ENCODE measurements around the gene BEAN1. TPM values are rescaled to one million over a fixed set of nuclear protein-coding genes. Genes with fewer than 3 reads are reported as not detected.

The BEAN1 gene
- total RNA-seq, 4 donors from 2014 or later = 0.47 to 1.0 (median 0.54) TPM; not detected in 1

DNA sequence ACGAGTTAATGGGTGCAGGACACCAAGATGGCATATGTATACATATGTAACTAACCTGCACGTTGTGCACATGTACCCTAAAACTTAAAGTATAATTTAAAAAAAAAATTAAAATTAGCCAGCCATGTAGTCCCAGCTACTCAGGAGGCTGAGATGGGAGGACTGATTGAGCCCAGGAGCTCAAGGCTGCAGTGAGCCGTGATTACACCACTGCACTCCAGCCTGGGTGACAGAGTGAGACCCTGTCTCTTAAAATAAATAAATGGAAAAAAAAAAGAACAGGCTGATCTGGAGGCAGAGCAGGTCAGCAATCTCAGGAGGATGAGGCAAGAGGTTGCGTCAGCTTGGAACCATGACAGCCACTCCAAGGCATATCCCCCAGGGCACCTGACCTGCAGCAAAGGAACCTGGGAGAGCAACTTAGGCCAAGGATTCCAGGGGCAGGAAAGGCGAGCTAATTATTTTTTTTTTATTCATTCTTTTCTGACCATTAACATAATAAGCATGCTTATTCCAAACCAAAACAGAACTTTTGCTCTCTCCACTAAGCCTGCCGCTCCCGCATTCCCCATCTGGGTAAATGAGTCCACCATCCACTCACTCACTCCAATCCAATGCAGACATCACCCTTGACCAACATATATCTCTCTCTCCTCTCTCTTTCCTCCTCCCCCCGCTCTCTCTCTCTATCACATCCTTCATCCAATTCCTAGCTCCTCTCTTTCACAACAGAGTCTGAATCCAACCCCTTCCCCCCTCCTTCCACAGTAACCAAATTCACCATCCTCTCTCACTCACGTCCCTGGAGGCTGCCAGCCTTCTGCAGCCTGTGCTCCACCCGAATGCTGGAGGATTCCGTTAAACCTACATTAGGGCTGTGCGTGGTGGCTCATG, 75.2 kb downstream of the BEAN1 start:
- H3K27me3 ChIP-seq = no peaks in the 10 kb centered on the region
- 71 to 72% methylated on average over 11 of the region's 12 CpGs for WGBS, 2 donors (ENCODE audit: low coverage in 1 of 2)
- no peak overlapping the region for H3K4me3 ChIP-seq
- TF ChIP-seq EP300 (IDR thresholded peaks at IDR 0.05) = no peak
- peak; percentile 79 for TF ChIP-seq POLR2AphosphoS5 (IDR thresholded peaks at IDR 0.05)
- peak overlapping the region; percentile 29 to 68 (median 48) for H3K27ac ChIP-seq
- peaks cover 0 to 8% of the 10 kb centered on the region in 2 donors for H3K36me3 ChIP-seq
- H3K9me3 ChIP-seq = no peaks in the 10 kb centered on the region
- H3K4me1 ChIP-seq = peaks cover 5 to 27% (median 16%) of the 10 kb centered on the region in 3 donors
- peak; percentile 95 for ATAC-seq

DNA sequence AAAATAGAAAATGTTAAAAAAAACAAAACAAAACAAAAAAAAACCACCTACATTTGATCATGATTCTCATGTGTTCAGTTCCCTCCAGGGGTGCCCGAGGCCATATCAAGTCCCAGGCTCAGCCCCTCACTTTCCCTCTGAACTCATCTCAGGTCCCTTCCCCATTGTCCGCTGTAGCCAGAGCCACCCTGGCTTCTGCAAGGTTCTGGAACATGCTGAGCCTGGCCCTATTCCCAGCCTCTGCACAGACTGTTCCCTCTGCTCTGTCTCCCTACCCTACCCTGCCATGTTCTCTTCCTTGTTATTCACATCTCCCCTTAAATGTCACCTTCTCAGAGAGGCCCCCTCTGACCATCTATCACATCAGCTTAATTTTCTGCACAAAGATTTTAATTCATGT, 75.9 kb downstream of the BEAN1 start:
- peaks cover 0 to 11% of the 10 kb centered on the region in 2 donors for H3K36me3 ChIP-seq
- TF ChIP-seq EP300 (IDR thresholded peaks at IDR 0.05) = no peak
- TF ChIP-seq, protein P1, sequence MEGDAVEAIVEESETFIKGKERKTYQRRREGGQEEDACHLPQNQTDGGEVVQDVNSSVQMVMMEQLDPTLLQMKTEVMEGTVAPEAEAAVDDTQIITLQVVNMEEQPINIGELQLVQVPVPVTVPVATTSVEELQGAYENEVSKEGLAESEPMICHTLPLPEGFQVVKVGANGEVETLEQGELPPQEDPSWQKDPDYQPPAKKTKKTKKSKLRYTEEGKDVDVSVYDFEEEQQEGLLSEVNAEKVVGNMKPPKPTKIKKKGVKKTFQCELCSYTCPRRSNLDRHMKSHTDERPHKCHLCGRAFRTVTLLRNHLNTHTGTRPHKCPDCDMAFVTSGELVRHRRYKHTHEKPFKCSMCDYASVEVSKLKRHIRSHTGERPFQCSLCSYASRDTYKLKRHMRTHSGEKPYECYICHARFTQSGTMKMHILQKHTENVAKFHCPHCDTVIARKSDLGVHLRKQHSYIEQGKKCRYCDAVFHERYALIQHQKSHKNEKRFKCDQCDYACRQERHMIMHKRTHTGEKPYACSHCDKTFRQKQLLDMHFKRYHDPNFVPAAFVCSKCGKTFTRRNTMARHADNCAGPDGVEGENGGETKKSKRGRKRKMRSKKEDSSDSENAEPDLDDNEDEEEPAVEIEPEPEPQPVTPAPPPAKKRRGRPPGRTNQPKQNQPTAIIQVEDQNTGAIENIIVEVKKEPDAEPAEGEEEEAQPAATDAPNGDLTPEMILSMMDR (IDR thresholded peaks at IDR 0.05) = no peak
- no peak for TF ChIP-seq POLR2AphosphoS5 (IDR thresholded peaks at IDR 0.05)
- TF ChIP-seq POLR2A (IDR thresholded peaks at IDR 0.05) = no peak
- peak overlapping the region in 3 of 4 donors; percentile 10 to 68 (median 66) for H3K27ac ChIP-seq
- H3K4me3 ChIP-seq = no peak overlapping the region
- no peaks in the 10 kb centered on the region for H3K9me3 ChIP-seq
- 67 to 74% methylated on average over 2 of the region's 2 CpGs for WGBS, 2 donors (ENCODE audit: low coverage in 1 of 2)
- H3K4me1 ChIP-seq = peaks cover 5 to 32% (median 16%) of the 10 kb centered on the region in 3 donors
- no peaks in the 10 kb centered on the region for H3K27me3 ChIP-seq
- no peak for ATAC-seq

DNA sequence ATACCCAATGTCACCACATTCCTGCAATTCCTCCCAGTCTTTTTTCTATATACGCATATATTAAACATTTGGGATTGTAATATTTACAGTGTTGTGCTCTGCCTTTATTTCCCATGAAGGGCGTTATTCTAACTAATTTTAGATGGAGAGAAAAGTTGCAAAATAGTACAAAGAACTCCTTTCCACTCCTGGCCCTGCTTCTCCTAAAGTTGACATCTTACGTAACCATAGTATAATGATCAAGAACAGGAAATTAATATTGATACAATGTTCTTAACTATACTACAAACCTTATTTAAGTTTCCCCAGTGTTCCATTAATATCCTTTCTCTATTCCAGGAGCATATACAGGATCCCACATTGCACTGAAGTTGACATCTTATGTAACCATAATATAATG, 76.5 kb downstream of the BEAN1 start:
- TF ChIP-seq POLR2AphosphoS5 (IDR thresholded peaks at IDR 0.05) = no peak
- TF ChIP-seq, protein P1 (IDR thresholded peaks at IDR 0.05) = no peak
- TF ChIP-seq POLR2A (IDR thresholded peaks at IDR 0.05) = no peak
- TF ChIP-seq EP300 (IDR thresholded peaks at IDR 0.05) = no peak
- Histone ChIP-seq H3K4me1 (peaks cover 5 to 38% (median 16%) of the 10 kb centered on the region in 3 donors), H3K4me3 (no peak overlapping the region), H3K27me3 (no peaks in the 10 kb centered on the region), H3K36me3 (peaks cover 0 to 16% of the 10 kb centered on the region in 2 donors), H3K9me3 (no peaks in the 10 kb centered on the region), H3K27ac (peak overlapping the region in 1 of 4 donors; percentile 68)
- ATAC-seq = no peak
- WGBS, 2 donors (ENCODE audit: low coverage in 1 of 2) = 83 to 93% methylated on average over 3 of the region's 3 CpGs

DNA sequence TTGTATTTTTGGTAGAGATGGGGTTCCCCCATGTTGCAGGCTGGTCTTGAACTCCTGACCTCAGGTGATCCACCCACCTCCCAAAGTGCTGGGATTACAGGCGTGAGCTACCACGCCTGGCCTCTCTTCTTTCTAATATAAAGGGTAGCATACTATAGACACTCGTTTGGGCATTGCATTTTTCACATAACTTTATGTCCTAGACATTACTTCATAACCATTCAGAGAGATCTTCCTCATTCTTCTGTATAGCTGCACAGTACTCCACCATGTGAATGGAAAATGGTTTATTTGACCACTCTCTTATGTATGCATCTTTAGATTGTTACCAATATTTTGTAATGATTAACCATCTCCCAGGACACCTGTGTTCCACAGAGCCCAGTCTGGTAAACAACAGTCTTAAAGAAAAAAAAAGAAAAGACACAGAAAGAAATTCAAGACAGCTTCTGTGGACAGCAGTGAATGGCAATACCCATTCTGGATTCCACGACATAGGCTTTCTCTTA, 80.7 kb downstream of the BEAN1 start:
- TF ChIP-seq, protein P1 (IDR thresholded peaks at IDR 0.05) = no peak
- no peak for TF ChIP-seq POLR2A (IDR thresholded peaks at IDR 0.05)
- no peak for TF ChIP-seq POLR2AphosphoS5 (IDR thresholded peaks at IDR 0.05)
- TF ChIP-seq EP300 (IDR thresholded peaks at IDR 0.05) = no peak
- H3K27me3 ChIP-seq = no peaks in the 10 kb centered on the region
- peaks cover 4 to 65% (median 35%) of the 10 kb centered on the region in 3 donors for H3K4me1 ChIP-seq
- 76% methylated on average over 4 of the region's 4 CpGs for WGBS, 2 donors (ENCODE audit: low coverage in 1 of 2)
- H3K9me3 ChIP-seq = no peaks in the 10 kb centered on the region
- peak overlapping the region in 2 of 4 donors; percentile 8 to 12 for H3K27ac ChIP-seq
- no peak for ATAC-seq
- peaks cover 0 to 49% of the 10 kb centered on the region in 2 donors for H3K36me3 ChIP-seq
- H3K4me3 ChIP-seq = no peak overlapping the region

DNA sequence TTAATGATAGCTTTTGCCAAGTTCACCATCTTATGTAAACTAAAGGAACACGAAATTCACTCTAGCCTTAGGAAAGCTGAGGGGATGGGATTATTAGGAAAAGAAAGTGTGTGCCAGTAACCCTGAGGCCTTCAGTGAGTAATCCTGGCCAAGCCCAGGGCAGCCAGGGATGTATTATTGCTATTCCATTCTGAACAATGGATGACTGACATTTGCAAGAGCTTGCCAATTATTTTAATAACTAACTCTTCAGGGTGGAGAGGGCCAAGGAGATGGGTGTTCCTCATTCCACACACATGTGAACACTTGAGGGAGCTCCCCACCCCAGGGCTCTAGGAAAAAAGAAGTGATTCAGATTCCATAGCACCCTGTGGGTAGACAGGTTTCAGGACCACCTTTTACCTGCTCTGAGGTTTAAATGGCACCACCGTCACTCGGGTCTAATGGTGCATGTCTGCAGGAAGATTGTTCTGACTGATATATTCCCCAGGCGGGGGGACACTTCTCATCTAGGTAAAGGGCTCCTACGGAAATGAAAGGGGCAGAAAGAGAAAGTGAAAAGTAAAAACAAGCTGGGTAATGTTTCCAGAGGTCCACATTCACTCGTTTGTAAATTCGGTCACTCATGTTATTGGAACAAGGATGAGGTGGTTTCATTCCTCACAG, 81.3 kb downstream of the BEAN1 start:
- ATAC-seq = peak; percentile 19
- TF ChIP-seq POLR2AphosphoS5 (IDR thresholded peaks at IDR 0.05) (no peak), POLR2A (IDR thresholded peaks at IDR 0.05) (no peak), EP300 (IDR thresholded peaks at IDR 0.05) (no peak)
- TF ChIP-seq, protein P1 (IDR thresholded peaks at IDR 0.05) = no peak
- Histone ChIP-seq H3K4me1 (peaks cover 4 to 62% (median 31%) of the 10 kb centered on the region in 3 donors), H3K4me3 (no peak overlapping the region), H3K36me3 (peaks cover 0 to 55% of the 10 kb centered on the region in 2 donors), H3K27ac (peak overlapping the region in 3 of 4 donors; percentile 8 to 36 (median 12)), H3K9me3 (no peaks in the 10 kb centered on the region), H3K27me3 (no peaks in the 10 kb centered on the region)
- 53 to 67% methylated on average over 3 to 7 of the region's 7 CpGs for WGBS, 2 donors (ENCODE audit: low coverage in 1 of 2)
